CD4-positive, alpha-beta T cell treated with Interleukin-10 for 1 hour (primary cell): Measurements from ENCODE around the gene NQO2.
"Not testable (repeated sequence)": the region's sequence is repeated elsewhere in the genome, so short reads cannot be mapped to it uniquely, and the experiment has no call there.

Source experiments
- DNase-seq: peaks from one replicate; pipeline ENCODE4 v3.0.0-alpha.2; 2020

Gene NQO2

GRCh38 chr6:2989332-2990247, 10.1 kb upstream of the NQO2 start:
- peak; percentile 93 for DNase-seq

- peak; percentile 39 for DNase-seq
Observed at GRCh38 chr6:2990248-2990931, 9.3 kb upstream of the NQO2 start.

GRCh38 chr6:2990932-2991506, 8.7 kb upstream of the NQO2 start:
- DNase-seq = no peak

- DNase-seq = no peak
Observed at GRCh38 chr6:2992330-2992979, 7.2 kb upstream of the NQO2 start.

- DNase-seq = no peak
Observed at GRCh38 chr6:2993755-2994317, 5.9 kb upstream of the NQO2 start.

GRCh38 chr6:2998249-2998997, 1.3 kb upstream of the NQO2 start:
- DNase-seq = peak; percentile 76

GRCh38 chr6:2998998-2999617, 586 bp upstream of the NQO2 start:
- no peak for DNase-seq

- DNase-seq = no peak
Observed at GRCh38 chr6:3001146-3001772, 1.6 kb downstream of the NQO2 start.

GRCh38 chr6:3001773-3002293, 2.1 kb downstream of the NQO2 start:
- peak; percentile 68 for DNase-seq

GRCh38 chr6:3003226-3003625, 3.5 kb downstream of the NQO2 start:
- not testable (repeated sequence) for DNase-seq

GRCh38 chr6:3005077-3005476, 5.4 kb downstream of the NQO2 start:
- no peak for DNase-seq

GRCh38 chr6:3005874-3006273, 6.2 kb downstream of the NQO2 start:
- DNase-seq = no peak

- DNase-seq = no peak
Observed at GRCh38 chr6:3006476-3006875, 6.8 kb downstream of the NQO2 start.

- DNase-seq = no peak
Observed at GRCh38 chr6:3007571-3007970, 7.9 kb downstream of the NQO2 start.

GRCh38 chr6:3008712-3009265, 9.1 kb downstream of the NQO2 start:
- DNase-seq = not testable (repeated sequence)

- DNase-seq = no peak
Observed at GRCh38 chr6:3009930-3010329, 10.2 kb downstream of the NQO2 start.

- DNase-seq = no peak
Observed at GRCh38 chr6:3011158-3011557, 11.5 kb downstream of the NQO2 start.

- no peak for DNase-seq
Observed at GRCh38 chr6:3011592-3011991, 11.9 kb downstream of the NQO2 start.

- DNase-seq = no peak
Observed at GRCh38 chr6:3013486-3013885, 13.8 kb downstream of the NQO2 start.

GRCh38 chr6:3013901-3014674, 14.4 kb downstream of the NQO2 start:
- no peak for DNase-seq
